Astrocyte (in vitro differentiated cells and primary cell): Measurements from ENCODE around the gene MROH8. TPM values are rescaled to one million over a fixed set of nuclear protein-coding genes. Genes with fewer than 3 reads are reported as not detected.
A peak's percentile ranks its signal among the peaks of the same experiment; 100 is the strongest.
"Not testable (repeated sequence)": the region's sequence is repeated elsewhere in the genome, so short reads cannot be mapped to it uniquely, and the experiment has no call there.

Experiments used
- DNase-seq: peaks from one replicate; pipeline ENCODE4 v3.0.0-alpha.2; 2010; ENCODE audit warnings: low read depth
- FAIRE-seq: peaks from 2 replicates; lab custom pipeline; 2011; peaks lifted over from hg19 to GRCh38; lab: Jason Lieb, UNC
- H2AFZ ChIP-seq: 2 replicates; pipeline ENCODE4 v1.6.0; 2012; ENCODE audit warnings: low read depth, low read length, inconsistent platforms
- H3K27ac ChIP-seq: 2 replicates; pipeline ENCODE4 v1.5.1; 2011; ENCODE audit warnings: low read depth, low read length, inconsistent platforms
- H3K27me3 ChIP-seq: 2 replicates; pipeline ENCODE4 v1.6.0; 2011; ENCODE audit warnings: low read length, inconsistent platforms; ENCODE audit not compliant: insufficient read depth
- H3K36me3 ChIP-seq: 2 replicates; pipeline ENCODE4 v1.5.1; 2011; ENCODE audit warnings: low read length, inconsistent platforms; ENCODE audit not compliant: insufficient read depth
- H3K4me1 ChIP-seq: 2 replicates; pipeline ENCODE4 v1.5.1; 2011; ENCODE audit warnings: low read length, inconsistent platforms; ENCODE audit not compliant: insufficient read depth
- H3K4me2 ChIP-seq: 2 replicates; pipeline ENCODE4 v1.6.0; 2012; ENCODE audit warnings: low read length, inconsistent platforms
- H3K4me3 ChIP-seq: 2 replicates; pipeline ENCODE4 v1.5.1; 2011; ENCODE audit warnings: low read depth, mild to moderate bottlenecking, low read length, inconsistent platforms; ENCODE audit not compliant: insufficient read depth
- H3K79me2 ChIP-seq: 2 replicates; pipeline ENCODE4 v1.6.0; 2012; ENCODE audit warnings: mild to moderate bottlenecking, low read length, inconsistent platforms; ENCODE audit not compliant: insufficient read depth
- H3K9ac ChIP-seq: 2 replicates; pipeline ENCODE4 v1.6.0; 2012; ENCODE audit warnings: mild to moderate bottlenecking, low read length, inconsistent platforms
- H3K9me3 ChIP-seq: 2 replicates; pipeline ENCODE4 v1.5.1; 2012; ENCODE audit warnings: low read depth, mild to moderate bottlenecking, low read length, inconsistent platforms; ENCODE audit not compliant: insufficient read depth
- H4K20me1 ChIP-seq: 2 replicates; pipeline ENCODE4 v1.6.0; 2012; ENCODE audit warnings: low read length, inconsistent platforms; ENCODE audit not compliant: insufficient read depth
- H3K27ac Mint-ChIP-seq: one replicate; pipeline ENCODE4 v1.8.0; 2021; ENCODE audit warnings: mild to moderate bottlenecking, mixed read lengths; ENCODE audit not compliant: unreplicated experiment
- H3K27me3 Mint-ChIP-seq: one replicate; pipeline ENCODE4 v1.8.0; 2021; ENCODE audit warnings: low read depth, mixed read lengths; ENCODE audit not compliant: unreplicated experiment
- H3K36me3 Mint-ChIP-seq: one replicate; pipeline ENCODE4 v1.8.0; 2021; ENCODE audit warnings: low read depth, mixed read lengths; ENCODE audit not compliant: unreplicated experiment
- H3K4me1 Mint-ChIP-seq: one replicate; pipeline ENCODE4 v1.8.0; 2021; ENCODE audit warnings: low read depth, mixed read lengths; ENCODE audit not compliant: unreplicated experiment
- H3K4me3 Mint-ChIP-seq: one replicate; pipeline ENCODE4 v1.8.0; 2021; ENCODE audit warnings: mild to moderate bottlenecking, moderate library complexity, mixed read lengths; ENCODE audit not compliant: unreplicated experiment
- H3K9me3 Mint-ChIP-seq: one replicate; pipeline ENCODE4 v1.8.0; 2021; ENCODE audit warnings: mild to moderate bottlenecking, mixed read lengths; ENCODE audit not compliant: unreplicated experiment
- CTCF ChIP-seq: IDR thresholded peaks from 2 replicates; pipeline ENCODE4 v1.5.1; 2011; ENCODE audit warnings: low read depth, mild to moderate bottlenecking, inconsistent platforms, low read length, moderate library complexity; ENCODE audit not compliant: insufficient read depth
- EZH2 ChIP-seq: IDR thresholded peaks from 2 replicates; pipeline ENCODE4 v1.6.1; 2012; ENCODE audit warnings: mild to moderate bottlenecking, low read length, inconsistent platforms; ENCODE audit not compliant: insufficient read depth
- total RNA-seq: library from RNA; stranded (reverse); gene quantifications from 2 replicates; pipeline ENCODE4 v1.2.1, GENCODE V29; 2021

The MROH8 gene
- total RNA-seq, 1 donor from 2014 or later = 1.3 TPM

- DNase-seq (no peak), FAIRE-seq (no peak)
- Histone ChIP-seq H3K36me3 (no peaks in the 10 kb centered on the region), H3K4me2 (no peak overlapping the region), H3K9me3 (no peaks in the 10 kb centered on the region), H3K9ac (no peak overlapping the region), H3K27ac (no peak overlapping the region), H3K27me3 (no peaks in the 10 kb centered on the region), H3K4me1 (peaks cover 6% of the 10 kb centered on the region), H3K4me3 (no peak overlapping the region), H2AFZ (no peak overlapping the region), H4K20me1 (no peaks in the 10 kb centered on the region), H3K79me2 (peaks cover 3% of the 10 kb centered on the region)
- no peak for TF ChIP-seq CTCF
- Mint-ChIP-seq H3K36me3 (peaks cover 3% of the 10 kb centered on the region), H3K4me1 (peaks cover 5% of the 10 kb centered on the region), H3K4me3 (no peak overlapping the region), H3K27me3 (no peaks in the 10 kb centered on the region), H3K27ac (no peak overlapping the region), H3K9me3 (peaks cover 4% of the 10 kb centered on the region)
These were observed 106.8 kb downstream of the MROH8 start for GRCh38 chr20:37072293-37073196.

GRCh38 chr20:37071481-37071911 lies 107.9 kb downstream of the MROH8 start:
- Histone ChIP-seq H4K20me1 (no peaks in the 10 kb centered on the region), H3K9me3 (no peaks in the 10 kb centered on the region), H3K36me3 (no peaks in the 10 kb centered on the region), H3K79me2 (peaks cover 3% of the 10 kb centered on the region), H3K4me3 (no peak overlapping the region), H2AFZ (peak overlapping the region; percentile 48), H3K9ac (no peak overlapping the region), H3K4me1 (peaks cover 6% of the 10 kb centered on the region), H3K27ac (no peak overlapping the region), H3K4me2 (no peak overlapping the region), H3K27me3 (no peaks in the 10 kb centered on the region)
- no peak overlapping the region for H3K27ac Mint-ChIP-seq
- no peak overlapping the region for H3K4me3 Mint-ChIP-seq
- H3K9me3 Mint-ChIP-seq = peaks cover 4% of the 10 kb centered on the region
- TF ChIP-seq CTCF (no peak), EZH2 (no peak)
- H3K27me3 Mint-ChIP-seq = no peaks in the 10 kb centered on the region
- peak; percentile 53 for DNase-seq
- no peak for FAIRE-seq
- H3K4me1 Mint-ChIP-seq = peaks cover 5% of the 10 kb centered on the region
- peaks cover 3% of the 10 kb centered on the region for H3K36me3 Mint-ChIP-seq

- not testable (repeated sequence) for H3K79me2 ChIP-seq, H3K4me1 ChIP-seq, H3K9me3 Mint-ChIP-seq, H3K4me1 Mint-ChIP-seq, H4K20me1 ChIP-seq, H3K4me2 ChIP-seq, H3K9ac ChIP-seq, FAIRE-seq, H3K36me3 Mint-ChIP-seq, H3K4me3 Mint-ChIP-seq, H3K27me3 Mint-ChIP-seq, H2AFZ ChIP-seq, DNase-seq, H3K27ac Mint-ChIP-seq, H3K9me3 ChIP-seq, H3K27me3 ChIP-seq, H3K27ac ChIP-seq, H3K36me3 ChIP-seq, H3K4me3 ChIP-seq
These were observed 109.8 kb downstream of the MROH8 start for GRCh38 chr20:37069563-37069962.
